Measurements from ENCODE around the gene DMRTB1. TPM values are rescaled to one million over a fixed set of nuclear protein-coding genes. Genes with fewer than 3 reads are reported as not detected.

DMRTB1 gene
- total and polyA plus RNA-seq, 4 donors, result not detected

- no peak overlapping the region for H3K27ac ChIP-seq (ENCODE audit: low read depth in 1 of 2, low read length in 1 of 2)
- H3K9me3 ChIP-seq (ENCODE audit: control insufficient read depth in 4 of 4, insufficient read depth in 3 of 4, low read length in 3 of 4), result peaks cover 0 to 2% (median 0%) of the 10 kb centered on the region in 4 donors
- peaks cover 0 to 18% (median 2%) of the 10 kb centered on the region in 5 donors for H3K4me1 ChIP-seq (ENCODE audit: control insufficient read depth in 5 of 5, insufficient read depth in 5 of 5, low read length in 5 of 5)
- no peaks in the 10 kb centered on the region for H3K36me3 ChIP-seq (ENCODE audit: control insufficient read depth in 4 of 4, insufficient read depth in 4 of 4, low read length in 4 of 4)
- ATAC-seq (ENCODE audit: insufficient read depth, low FRiP score) (no peak), DNase-seq (no peak)
- H3K4me3 ChIP-seq, result no peak overlapping the region
- H3K27me3 ChIP-seq (ENCODE audit: control insufficient read depth in 3 of 3, insufficient read depth in 3 of 3, low read length in 2 of 3), result no peaks in the 10 kb centered on the region
- WGBS, 2 donors, result 91 to 93% methylated on average over 7 of the region's 7 CpGs
- no peak overlapping the region for H3K9ac ChIP-seq (ENCODE audit: insufficient read depth in 1 of 2, low read length in 2 of 2)
- TF ChIP-seq, protein P1, sequence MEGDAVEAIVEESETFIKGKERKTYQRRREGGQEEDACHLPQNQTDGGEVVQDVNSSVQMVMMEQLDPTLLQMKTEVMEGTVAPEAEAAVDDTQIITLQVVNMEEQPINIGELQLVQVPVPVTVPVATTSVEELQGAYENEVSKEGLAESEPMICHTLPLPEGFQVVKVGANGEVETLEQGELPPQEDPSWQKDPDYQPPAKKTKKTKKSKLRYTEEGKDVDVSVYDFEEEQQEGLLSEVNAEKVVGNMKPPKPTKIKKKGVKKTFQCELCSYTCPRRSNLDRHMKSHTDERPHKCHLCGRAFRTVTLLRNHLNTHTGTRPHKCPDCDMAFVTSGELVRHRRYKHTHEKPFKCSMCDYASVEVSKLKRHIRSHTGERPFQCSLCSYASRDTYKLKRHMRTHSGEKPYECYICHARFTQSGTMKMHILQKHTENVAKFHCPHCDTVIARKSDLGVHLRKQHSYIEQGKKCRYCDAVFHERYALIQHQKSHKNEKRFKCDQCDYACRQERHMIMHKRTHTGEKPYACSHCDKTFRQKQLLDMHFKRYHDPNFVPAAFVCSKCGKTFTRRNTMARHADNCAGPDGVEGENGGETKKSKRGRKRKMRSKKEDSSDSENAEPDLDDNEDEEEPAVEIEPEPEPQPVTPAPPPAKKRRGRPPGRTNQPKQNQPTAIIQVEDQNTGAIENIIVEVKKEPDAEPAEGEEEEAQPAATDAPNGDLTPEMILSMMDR (IDR thresholded peaks at IDR 0.05; ENCODE audit: control extremely low read depth, extremely low read depth), result no peak
Measured at GRCh38 chr1:53510215-53510614, 51.0 kb downstream of the DMRTB1 start.

DNA sequence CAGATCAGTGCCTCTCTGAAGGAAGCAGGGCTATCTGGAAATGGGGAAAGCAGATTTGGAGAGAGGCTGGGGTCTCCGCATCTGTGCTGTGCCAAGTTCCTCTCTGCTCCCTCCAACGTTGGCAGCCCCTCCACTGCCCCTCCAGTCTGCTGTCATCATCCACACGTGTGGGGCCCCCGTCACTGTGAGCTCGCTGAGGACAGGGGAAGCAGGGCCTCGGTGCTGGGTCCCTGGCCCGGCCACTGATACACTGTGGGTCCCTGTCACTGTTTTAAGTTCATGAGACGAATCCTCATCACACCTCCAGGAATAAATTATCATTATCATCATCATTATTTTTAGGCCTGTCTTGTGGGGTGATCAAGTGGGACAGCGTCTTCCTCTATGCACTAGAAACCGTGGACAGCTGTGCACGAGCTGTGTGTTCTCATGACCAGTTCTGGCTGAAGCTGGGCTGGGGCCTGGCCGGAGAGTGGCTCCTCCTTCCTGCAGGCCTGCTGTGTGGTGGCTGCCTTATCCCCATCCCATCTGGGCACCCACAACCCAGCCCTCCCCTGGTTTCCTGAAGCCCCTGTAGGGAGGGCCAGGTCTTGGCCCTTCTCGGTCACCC, 52.2 kb downstream of the DMRTB1 start:
- Histone ChIP-seq H3K36me3 (ENCODE audit: control insufficient read depth in 4 of 4, insufficient read depth in 4 of 4, low read length in 4 of 4) (no peaks in the 10 kb centered on the region), H3K9ac (ENCODE audit: insufficient read depth in 1 of 2, low read length in 2 of 2) (no peak overlapping the region), H3K9me3 (ENCODE audit: control insufficient read depth in 4 of 4, insufficient read depth in 3 of 4, low read length in 3 of 4) (peaks cover 0 to 2% (median 0%) of the 10 kb centered on the region in 4 donors), H3K4me3 (no peak overlapping the region), H3K27me3 (ENCODE audit: control insufficient read depth in 3 of 3, insufficient read depth in 3 of 3, low read length in 2 of 3) (no peaks in the 10 kb centered on the region), H3K4me1 (ENCODE audit: control insufficient read depth in 5 of 5, insufficient read depth in 5 of 5, low read length in 5 of 5) (peaks cover 0 to 18% (median 2%) of the 10 kb centered on the region in 5 donors), H3K27ac (ENCODE audit: low read depth in 1 of 2, low read length in 1 of 2) (no peak overlapping the region)
- DNase-seq (no peak), ATAC-seq (ENCODE audit: insufficient read depth, low FRiP score) (no peak)
- TF ChIP-seq, protein P1 (IDR thresholded peaks at IDR 0.05; ENCODE audit: control extremely low read depth, extremely low read depth), result no peak
- WGBS, 2 donors, result 84% methylated on average over 13 of the region's 13 CpGs

DNA sequence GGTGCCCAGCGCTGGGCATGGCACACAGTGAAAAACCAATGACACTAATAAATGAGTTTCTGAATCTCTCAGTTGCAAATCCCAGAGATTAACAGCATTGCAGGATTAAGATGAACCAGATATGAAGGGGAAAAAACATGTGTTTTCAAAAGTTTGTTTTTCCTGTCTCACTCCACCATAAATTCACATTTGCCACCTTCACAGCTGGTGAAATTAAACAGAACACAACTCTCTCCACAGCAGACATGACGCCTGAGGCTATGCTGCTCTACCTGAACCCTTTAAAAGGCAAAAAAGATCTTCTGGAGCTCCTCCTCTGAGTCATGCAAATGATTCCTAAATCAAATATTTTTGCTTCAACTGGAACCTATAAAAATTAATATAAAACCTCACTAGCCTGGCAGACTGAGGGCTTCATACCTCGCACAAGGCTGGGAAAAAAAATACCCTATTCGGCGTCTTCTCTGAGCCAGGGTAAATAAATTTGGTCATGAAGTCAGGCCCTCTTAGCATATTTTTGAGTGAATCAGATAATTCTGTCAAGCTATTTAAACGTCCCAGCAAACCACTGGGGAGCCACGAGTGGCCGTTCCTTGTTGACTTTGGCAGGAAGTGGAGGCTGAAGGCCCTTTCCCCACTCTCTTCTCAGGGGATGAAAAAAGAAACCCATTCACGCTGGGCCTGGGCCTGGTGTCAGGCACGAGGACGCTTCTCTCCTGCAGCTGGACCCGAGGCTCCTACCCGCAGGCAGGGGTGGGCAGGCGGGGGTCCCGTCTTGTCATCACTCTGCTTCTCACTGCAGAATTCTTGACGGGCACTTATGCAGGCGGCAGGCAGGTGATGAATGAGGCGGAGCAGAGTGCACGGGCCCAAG, 53.0 kb downstream of the DMRTB1 start:
- TF ChIP-seq, protein P1 (IDR thresholded peaks at IDR 0.05; ENCODE audit: control extremely low read depth, extremely low read depth), result no peak
- Histone ChIP-seq H3K27me3 (ENCODE audit: control insufficient read depth in 3 of 3, insufficient read depth in 3 of 3, low read length in 2 of 3) (no peaks in the 10 kb centered on the region), H3K4me1 (ENCODE audit: control insufficient read depth in 5 of 5, insufficient read depth in 5 of 5, low read length in 5 of 5) (peaks cover 0 to 18% (median 2%) of the 10 kb centered on the region in 5 donors), H3K9ac (ENCODE audit: insufficient read depth in 1 of 2, low read length in 2 of 2) (no peak overlapping the region), H3K9me3 (ENCODE audit: control insufficient read depth in 4 of 4, insufficient read depth in 3 of 4, low read length in 3 of 4) (peaks cover 0 to 2% (median 0%) of the 10 kb centered on the region in 4 donors), H3K27ac (ENCODE audit: low read depth in 1 of 2, low read length in 1 of 2) (no peak overlapping the region), H3K4me3 (no peak overlapping the region), H3K36me3 (ENCODE audit: control insufficient read depth in 4 of 4, insufficient read depth in 4 of 4, low read length in 4 of 4) (no peaks in the 10 kb centered on the region)
- ATAC-seq (ENCODE audit: insufficient read depth, low FRiP score) (no peak), DNase-seq (peak; percentile 29 to 70 (median 63))
- WGBS, 2 donors, result 47 to 66% methylated on average over 19 of the region's 19 CpGs
